Measurements from ENCODE around the gene POU2AF3. TPM values are rescaled to one million over a fixed set of nuclear protein-coding genes. Genes with fewer than 3 reads are reported as not detected.

POU2AF3 gene
- total RNA-seq, 1 donor from 2014 or later: 3.8 TPM

DNA sequence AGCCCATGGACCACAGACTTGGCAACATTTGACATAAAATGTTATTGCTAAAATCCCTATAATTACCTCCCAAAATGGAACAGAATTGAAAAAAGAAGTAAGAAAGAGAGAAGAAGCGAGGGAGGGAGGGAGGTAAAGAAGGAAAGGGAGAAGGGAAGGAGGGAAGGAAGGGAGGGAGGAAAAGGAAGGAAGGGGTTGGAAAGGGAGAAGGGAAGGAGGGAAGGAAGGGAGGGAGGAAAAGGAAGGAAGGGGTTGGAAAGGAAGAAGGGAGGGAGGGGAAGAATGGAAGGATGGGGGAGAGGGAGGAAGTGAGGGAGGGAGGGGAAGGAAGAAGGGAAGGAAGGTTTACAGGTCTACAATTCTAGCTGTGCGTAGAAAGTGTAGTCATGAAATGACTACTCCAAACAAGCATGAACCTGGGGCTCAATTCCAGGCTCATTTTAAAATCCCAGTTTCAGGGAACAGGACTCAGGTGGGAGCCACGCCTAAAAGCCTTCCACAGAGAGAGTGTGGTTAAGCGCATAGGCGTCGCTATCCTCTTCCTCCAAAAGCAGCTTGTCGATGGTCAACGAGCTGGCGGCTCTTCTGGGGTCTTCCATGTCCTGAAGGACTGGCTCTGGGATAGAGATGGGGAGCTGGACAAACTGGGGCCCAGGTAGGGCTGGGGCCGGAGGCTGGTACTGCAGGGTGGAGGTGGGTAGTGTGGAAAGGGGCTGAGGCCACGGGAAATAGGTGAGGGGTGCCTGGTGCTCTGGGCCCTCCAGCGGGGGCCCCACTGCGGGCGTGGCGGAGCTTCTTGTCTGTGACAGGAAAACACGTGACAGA is 55.6 kb downstream of the POU2AF3 start:
- no peak for ATAC-seq

- ATAC-seq: no peak
Observed at GRCh38 chr11:111354601-111354891, 56.2 kb downstream of the POU2AF3 start.

GRCh38 chr11:111355101-111355500 is 56.8 kb downstream of the POU2AF3 start:
- ATAC-seq: no peak

GRCh38 chr11:111355956-111356659 is 57.8 kb downstream of the POU2AF3 start:
- ATAC-seq: no peak

- ATAC-seq: no peak
Observed at GRCh38 chr11:111356660-111357048, 58.3 kb downstream of the POU2AF3 start.

GRCh38 chr11:111357150-111358037 is 59.0 kb downstream of the POU2AF3 start:
- ATAC-seq: no peak

Other genes starting within 250 kb of the POU2AF3 start
- not detected for gene POU2AF2, start 52.8 kb upstream of the POU2AF3 start, total RNA-seq
- 2.6 TPM for gene POU2AF1, start 80.7 kb downstream of the POU2AF3 start, total RNA-seq
- not detected for gene BTG4, start 213.8 kb downstream of the POU2AF3 start, total RNA-seq
- not detected for gene HOATZ, start 216.2 kb downstream of the POU2AF3 start, total RNA-seq
- 1.9 TPM for gene LAYN, start 242.2 kb downstream of the POU2AF3 start, total RNA-seq

All from esophagus mucosa (tissue), 1 donor.